WI38 (cell line): ENCODE data around the gene ARHGEF28.

Experiments used
- H3K4me3 ChIP-seq: 2 replicates; pipeline ENCODE4 v1.5.1; 2011; ENCODE audit warnings: low read depth, mild to moderate bottlenecking, control low read depth, low read length
- TF ChIP-seq, protein P1 (sequence below): IDR thresholded peaks from 2 replicates; pipeline ENCODE4 v1.5.1; 2012; ENCODE audit warnings: low read depth, mild to moderate bottlenecking, control low read depth, low read length

Gene ARHGEF28

GRCh38 chr5:73668486-73669111 lies 42.6 kb downstream of the ARHGEF28 start:
- H3K4me3 ChIP-seq: no peak overlapping the region

GRCh38 chr5:73670731-73671130 lies 44.7 kb downstream of the ARHGEF28 start:
- TF ChIP-seq, protein P1, sequence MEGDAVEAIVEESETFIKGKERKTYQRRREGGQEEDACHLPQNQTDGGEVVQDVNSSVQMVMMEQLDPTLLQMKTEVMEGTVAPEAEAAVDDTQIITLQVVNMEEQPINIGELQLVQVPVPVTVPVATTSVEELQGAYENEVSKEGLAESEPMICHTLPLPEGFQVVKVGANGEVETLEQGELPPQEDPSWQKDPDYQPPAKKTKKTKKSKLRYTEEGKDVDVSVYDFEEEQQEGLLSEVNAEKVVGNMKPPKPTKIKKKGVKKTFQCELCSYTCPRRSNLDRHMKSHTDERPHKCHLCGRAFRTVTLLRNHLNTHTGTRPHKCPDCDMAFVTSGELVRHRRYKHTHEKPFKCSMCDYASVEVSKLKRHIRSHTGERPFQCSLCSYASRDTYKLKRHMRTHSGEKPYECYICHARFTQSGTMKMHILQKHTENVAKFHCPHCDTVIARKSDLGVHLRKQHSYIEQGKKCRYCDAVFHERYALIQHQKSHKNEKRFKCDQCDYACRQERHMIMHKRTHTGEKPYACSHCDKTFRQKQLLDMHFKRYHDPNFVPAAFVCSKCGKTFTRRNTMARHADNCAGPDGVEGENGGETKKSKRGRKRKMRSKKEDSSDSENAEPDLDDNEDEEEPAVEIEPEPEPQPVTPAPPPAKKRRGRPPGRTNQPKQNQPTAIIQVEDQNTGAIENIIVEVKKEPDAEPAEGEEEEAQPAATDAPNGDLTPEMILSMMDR: no peak
- no peak overlapping the region for H3K4me3 ChIP-seq

More at GRCh38 chr5:73668486-73669111, 42.6 kb downstream of the ARHGEF28 start:
- TF ChIP-seq, protein P1: no peak

DNA sequence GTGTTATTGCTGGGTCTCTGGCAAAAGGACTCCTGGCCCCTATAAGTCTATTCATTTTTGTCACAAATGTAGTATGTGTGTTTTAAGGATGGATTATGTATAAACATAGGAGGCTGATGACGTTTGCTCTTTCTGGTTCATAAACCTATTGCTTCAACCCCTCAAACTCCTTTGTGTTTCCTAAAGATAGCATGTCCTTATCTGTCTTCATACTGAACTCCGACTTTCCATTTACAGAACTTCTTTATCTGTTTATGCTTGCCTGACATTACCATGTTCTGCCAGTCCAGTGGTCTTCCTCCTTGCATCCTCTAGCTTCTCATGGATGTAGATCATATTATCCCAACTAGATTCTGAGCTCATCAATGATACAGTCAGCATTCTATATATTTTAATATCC lies 46.1 kb downstream of the ARHGEF28 start:
- TF ChIP-seq, protein P1: no peak
- H3K4me3 ChIP-seq: no peak overlapping the region

DNA sequence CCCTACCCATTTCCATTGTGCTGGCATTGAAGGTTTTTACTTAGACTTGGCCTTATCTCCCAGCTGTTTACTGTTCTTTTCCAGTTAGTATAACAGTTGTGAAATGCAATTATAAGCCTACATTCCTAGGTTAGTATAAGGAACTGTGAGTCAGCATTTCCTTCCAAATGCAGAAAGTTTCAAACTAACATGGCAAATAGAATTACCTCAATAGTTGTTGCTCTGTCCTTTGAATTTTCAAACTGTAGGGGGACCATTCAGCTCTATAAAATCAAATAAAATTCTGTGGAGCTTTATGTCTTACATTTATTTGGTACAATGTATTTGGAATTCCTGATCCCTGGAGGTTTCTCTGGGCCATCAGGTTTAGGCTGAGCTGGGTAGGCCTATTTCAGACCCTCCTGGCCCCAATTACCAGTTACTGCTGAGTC lies 47.2 kb downstream of the ARHGEF28 start:
- no peak overlapping the region for H3K4me3 ChIP-seq
- TF ChIP-seq, protein P1: no peak

DNA sequence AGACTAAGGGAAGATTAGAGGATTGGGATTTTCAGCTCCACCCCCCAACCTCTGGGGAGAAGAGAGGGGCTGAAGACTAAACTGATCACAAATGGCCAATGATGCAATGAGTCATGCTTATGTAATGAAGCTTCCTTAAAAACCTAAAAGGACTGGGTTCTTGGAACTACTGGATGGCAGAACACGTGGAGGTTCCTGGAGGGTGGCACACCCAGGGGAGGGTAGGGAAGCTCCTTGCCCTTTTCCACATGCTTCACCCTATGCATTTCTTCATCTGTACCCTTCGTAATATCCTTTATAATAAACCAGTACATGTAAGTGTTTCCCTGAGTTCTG lies 48.6 kb downstream of the ARHGEF28 start:
- H3K4me3 ChIP-seq: no peak overlapping the region
- TF ChIP-seq, protein P1: no peak

GRCh38 chr5:73678322-73678740 lies 52.3 kb downstream of the ARHGEF28 start:
- no peak overlapping the region for H3K4me3 ChIP-seq
- TF ChIP-seq, protein P1: no peak

GRCh38 chr5:73678807-73679206 lies 52.8 kb downstream of the ARHGEF28 start:
- TF ChIP-seq, protein P1: no peak
- no peak overlapping the region for H3K4me3 ChIP-seq
